IMR-90 (cell line): Measurements from ENCODE around the gene CACNA2D3.

Source experiments
- CTCF ChIP-seq: conservative IDR thresholded peaks from 2 replicates; pipeline ENCODE4 v1.5.1; 2012; ENCODE audit warnings: mild to moderate bottlenecking, low read depth, low read length, improper control_type of control experiment
- MXI1 ChIP-seq: IDR thresholded peaks from 2 replicates; pipeline ENCODE4 v1.6.1; 2012; ENCODE audit warnings: low read depth, mild to moderate bottlenecking, low read length, moderate library complexity, borderline replicate concordance
- POLR2A ChIP-seq: IDR thresholded peaks from 2 replicates; pipeline ENCODE4 v1.6.1; 2012; ENCODE audit warnings: mild to moderate bottlenecking, low read depth, low read length
- RFX5 ChIP-seq: IDR thresholded peaks from 2 replicates; pipeline ENCODE4 v1.8.0; 2012; ENCODE audit warnings: low read depth, mild to moderate bottlenecking, low read length, moderate library complexity
- SMC3 ChIP-seq: fragments of 150-350 bp; IDR thresholded peaks from 2 replicates; pipeline ENCODE4 v1.6.1; 2016; ENCODE audit warnings: low read depth, mild to moderate bottlenecking, antibody characterized with exemption, low read length, moderate library complexity

GRCh38 chr3:54235998-54236397 is 113.6 kb downstream of the CACNA2D3 start:
- TF ChIP-seq MXI1 (no peak), SMC3 (no peak), CTCF (no peak), RFX5 (no peak), POLR2A (no peak)
